CD4-positive, alpha-beta T cell treated with Interleukin-10 for 1 hour (primary cell): ENCODE results near the gene FN1.

Experiments
- DNase-seq: peaks from one replicate; pipeline ENCODE4 v3.0.0-alpha.2; 2020

Gene FN1

DNA sequence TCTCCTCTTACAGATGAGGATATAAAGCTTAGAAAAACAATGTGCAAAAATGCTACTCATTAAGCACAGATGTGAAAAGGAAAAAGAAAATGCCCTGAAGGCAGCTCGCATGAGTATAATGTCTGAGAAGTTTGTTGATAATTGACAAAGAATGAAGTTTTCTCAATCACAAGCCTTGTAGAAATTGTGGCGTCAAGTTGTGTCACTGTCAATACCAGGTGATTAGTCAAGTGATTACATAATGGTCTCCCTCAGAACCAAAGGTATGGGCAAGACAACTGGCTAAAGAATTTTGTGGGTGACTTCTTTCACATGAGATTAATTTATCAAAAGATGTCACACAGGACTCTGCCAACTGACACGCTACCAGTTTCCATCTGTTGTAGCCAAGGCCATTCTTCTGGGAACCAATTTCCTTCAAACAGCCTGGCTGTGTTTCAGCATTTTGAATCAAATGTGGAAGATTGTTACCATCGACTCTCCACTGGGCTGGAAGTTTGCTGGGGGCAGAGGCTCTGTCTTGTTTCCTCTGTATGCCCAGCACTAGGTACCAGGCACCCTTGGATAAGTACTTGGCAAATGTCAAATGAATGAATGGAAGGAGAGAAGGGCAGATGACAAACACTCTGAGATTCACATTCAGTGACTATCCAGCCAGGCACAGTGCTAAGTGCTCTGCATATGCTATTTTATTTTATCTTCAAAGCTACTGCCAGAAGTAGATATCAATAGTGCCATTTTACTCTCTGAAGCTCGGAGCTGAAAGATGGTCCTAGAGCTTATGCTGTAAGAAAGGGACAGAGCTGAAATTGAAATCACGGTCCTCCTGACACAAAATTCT lies 5.9 kb upstream of the FN1 start:
- no peak for DNase-seq

GRCh38 chr2:215439980-215440512 lies 4.2 kb upstream of the FN1 start:
- no peak for DNase-seq

DNA sequence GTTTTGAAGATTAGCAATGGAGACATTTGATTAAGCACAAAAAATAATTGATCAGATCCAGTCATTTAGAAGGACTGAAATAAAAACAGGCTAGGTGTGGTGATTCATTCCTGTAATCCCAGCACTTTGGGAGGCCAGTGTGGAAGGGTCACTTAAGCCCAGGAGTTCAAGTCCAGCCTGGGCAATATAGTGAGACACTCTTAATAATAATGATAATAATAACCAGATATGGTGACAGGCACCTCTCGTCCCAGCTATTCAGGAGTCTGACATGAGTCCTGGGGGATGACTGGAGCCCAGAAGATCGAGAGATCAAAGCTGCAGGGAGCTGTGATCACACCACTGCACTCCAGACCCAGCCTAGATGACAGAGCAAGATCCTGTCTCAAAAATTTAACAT lies 3.5 kb upstream of the FN1 start:
- no peak for DNase-seq

DNA sequence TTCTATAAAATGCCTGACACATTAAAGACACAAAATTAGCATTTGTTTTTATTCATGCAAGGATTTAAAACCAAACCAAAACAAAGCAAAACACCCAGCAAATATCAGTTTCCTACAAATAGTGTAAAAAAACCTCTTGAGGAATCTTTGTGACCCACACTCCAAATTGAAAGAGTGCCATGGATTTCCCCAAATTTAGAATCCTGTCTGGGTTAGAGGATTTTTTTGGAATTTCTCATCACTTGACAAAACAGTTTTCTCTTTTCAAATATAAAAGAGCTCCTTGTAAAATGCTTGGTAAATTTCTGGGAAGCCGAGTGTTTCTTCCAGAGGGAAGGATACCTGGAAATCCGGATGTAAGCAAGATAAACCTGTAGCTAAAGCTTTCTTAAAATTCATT lies 1.7 kb upstream of the FN1 start:
- no peak for DNase-seq

GRCh38 chr2:215436705-215437565 lies 1.1 kb upstream of the FN1 start:
- no peak for DNase-seq

GRCh38 chr2:215435280-215435869 lies 493 bp downstream of the FN1 start:
- no peak for DNase-seq

DNA sequence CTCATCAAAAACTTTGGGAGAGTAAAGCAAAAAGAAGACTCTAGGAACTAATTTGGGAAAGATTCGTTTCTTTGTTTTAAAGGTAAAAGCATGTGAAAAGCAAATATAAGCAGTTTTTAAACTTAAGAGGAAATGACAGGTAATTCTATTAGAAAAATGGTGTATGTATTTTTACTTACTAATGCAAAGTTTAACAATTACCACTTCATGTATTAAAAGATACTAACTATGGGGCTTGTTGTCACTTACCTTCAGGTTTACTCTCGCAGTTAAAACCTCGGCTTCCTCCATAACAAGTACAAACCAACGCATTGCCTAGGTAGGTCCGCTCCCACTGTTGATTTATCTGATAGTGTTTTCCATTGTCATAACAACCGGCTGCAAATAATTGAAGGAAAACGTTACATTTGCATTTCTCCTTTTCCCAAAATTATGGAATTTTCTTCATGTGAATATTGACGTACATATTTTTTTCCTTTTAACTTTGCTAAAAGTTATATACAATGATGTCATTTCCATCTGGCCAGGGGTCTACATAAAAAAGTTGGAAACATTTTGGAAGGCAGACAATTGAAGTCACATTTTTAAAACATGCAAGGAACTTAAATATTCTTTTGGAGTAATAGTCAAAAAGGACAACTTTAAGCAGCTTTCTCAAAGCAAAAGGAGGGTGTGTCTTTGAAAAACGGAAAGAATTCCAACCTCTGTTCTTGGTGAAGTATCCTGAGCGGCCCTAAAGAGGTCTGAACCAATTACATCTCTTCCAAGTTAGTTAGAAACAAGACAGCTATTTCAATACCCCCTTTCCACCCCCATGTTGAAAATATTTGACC lies 1.2 kb downstream of the FN1 start:
- DNase-seq, result no peak

DNA sequence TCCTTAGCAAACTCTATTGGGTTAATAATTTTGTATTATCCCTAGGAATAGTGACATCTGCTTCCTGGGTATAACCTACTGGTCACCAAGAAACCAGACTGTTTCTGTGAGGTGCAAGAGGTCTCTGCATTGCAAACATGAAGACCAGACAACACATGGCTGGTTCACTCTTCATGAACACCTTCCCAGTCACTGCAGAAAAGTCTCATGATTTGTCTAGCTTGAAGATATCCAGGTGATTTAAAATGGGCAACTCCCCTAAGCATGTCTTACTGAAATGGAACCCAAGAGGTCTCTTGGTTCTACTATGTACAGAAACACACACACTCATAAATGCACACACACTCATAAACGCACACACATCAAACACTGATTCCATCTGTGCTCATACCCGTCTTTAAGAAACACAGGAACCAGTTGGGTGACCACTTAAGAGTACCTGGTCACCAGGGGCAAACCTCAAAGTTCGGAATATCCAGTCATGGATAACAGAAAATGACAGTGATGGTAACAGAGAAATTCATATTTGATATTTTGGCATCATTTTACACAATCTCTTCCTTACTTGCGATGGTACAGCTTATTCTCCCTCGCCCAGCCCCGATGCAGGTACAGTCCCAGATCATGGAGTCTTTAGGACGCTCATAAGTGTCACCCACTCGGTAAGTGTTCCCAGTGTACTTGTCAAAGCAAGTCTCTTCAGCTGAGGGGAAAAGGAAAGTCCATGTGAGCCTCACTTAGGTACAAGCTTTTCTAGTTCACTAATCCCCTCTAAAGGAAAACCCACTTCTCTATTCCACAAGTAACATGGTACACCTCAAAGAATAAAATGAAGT lies 2.9 kb downstream of the FN1 start:
- no peak for DNase-seq

GRCh38 chr2:215431778-215432758 lies 3.8 kb downstream of the FN1 start:
- no peak for DNase-seq

DNA sequence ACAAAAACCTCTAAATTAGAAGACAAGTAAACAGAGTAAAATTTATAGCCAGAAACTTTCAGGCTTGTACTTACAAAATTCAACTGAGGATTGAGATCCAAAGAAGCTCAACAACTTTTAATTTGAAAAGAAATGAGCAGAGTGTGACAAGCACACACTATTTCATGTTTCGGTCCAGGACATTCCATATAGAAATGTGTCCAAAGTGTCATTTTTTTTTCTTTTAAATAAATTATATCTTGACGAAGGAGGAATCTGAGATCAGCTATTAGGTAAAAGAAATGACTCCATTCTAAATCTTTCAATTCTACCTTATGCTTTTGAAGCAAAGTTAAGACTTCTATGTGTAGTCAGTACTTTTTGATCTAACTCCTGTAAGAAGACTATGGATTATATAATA lies 4.6 kb downstream of the FN1 start:
- DNase-seq, result no peak

- DNase-seq, result no peak
Measured at GRCh38 chr2:215430528-215431187, 5.2 kb downstream of the FN1 start.

- no peak for DNase-seq
Measured at GRCh38 chr2:215429424-215429823, 6.4 kb downstream of the FN1 start.

DNA sequence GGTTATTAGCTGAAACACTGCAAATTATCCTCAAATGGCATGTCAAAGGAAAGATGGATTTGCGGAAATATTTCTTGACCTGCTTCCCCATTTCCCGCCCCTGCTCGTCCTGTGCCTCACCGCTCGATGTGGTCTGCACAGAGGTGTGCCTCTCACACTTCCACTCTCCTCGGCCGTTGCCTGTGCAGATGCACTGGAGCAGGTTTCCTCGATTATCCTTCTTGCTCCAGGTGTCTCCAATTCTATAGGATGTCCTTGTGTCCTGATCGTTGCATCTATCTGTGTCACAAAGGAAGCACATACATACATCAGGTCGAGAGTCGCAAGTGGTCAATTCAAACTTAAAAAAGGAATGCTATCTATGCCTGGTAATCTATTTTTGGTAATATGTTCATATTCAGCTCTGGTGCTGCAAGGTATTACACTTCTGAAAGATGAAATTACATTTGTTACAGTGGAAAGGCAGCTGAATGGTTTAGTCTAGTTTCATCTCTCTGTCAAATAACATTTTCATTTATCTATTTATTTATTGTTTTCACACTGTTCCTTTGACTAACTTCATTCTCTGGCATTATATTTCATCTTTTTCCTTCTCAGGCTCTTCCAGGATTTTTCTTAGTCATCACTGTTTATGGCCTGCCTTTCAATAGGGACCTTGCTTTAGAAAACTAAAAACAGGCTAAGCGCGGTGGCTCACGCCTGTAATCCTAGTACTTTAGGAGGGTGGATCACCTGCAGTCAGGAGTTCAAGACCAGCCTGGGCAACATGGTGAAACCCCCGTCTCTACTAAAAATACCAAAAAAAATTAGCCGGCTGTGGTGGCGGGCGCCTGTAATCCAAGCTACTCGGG lies 7.6 kb downstream of the FN1 start:
- no peak for DNase-seq

DNA sequence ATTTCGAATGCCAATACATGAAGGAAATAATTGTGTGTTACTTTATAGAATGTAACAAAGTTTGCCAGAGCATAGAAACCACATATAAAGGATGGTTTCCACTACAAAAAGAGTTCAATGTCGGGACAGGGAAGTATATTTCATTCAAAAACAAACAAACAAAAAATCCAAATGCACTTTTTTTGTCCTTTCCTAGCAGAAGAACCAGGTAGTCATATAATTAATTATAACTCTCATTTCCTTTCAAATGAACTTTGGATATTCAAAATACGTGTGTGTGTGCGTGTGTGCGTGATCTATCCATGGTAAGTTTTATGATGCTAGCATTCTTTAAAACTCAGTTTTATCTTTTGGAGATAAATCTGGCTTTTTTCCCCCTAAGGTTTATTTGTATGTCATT lies 8.3 kb downstream of the FN1 start:
- no peak for DNase-seq

- no peak for DNase-seq
Measured at GRCh38 chr2:215425021-215425782, 10.7 kb downstream of the FN1 start.

DNA sequence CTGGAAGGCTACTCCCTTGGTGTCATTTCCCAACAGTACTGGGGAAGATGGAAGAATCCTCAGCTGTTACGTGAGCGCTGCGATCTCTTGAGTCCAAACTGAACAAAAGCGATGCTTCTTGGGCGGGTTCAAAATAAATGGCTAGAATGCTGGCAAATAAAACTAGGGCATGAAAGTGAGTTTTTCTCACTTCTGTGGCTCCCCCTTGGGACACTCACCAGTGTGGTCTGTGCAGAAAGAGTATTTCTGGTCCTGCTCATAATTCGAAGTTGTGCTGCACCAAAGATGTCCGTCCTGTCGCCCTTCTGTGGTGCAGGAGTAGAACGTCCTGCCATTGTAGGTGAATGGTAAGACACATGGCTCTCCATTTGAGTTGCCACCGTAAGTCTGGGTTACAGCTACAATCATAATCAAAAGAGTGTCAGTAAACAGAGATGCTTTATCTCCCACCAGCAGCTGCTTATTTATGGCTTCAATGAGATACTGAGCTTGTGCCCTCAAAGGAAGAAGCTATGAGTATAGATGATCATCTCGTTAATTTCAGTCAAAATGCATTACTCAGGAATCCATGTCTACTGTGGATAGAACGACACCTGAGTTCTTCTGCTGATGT lies 11.8 kb downstream of the FN1 start:
- no peak for DNase-seq

DNA sequence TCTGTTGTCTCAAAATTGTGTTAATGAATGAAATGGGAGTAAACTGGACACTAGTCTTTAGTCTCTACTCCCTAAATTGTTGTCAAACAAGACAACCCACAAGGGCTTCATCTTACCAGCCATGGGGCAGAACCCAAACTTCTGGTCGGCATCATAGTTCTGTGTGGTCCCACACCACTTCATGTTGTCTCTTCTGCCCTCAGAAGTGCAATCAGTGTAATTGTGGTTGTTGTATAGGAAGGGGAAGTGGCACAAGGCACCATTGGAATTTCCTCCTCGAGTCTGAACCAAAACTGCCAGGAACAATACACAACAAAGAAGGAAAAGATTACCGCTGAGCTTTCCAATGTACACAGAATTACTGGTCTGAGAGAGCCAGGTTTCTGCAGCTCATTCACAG lies 12.6 kb downstream of the FN1 start:
- no peak for DNase-seq

GRCh38 chr2:215422676-215423075 lies 13.2 kb downstream of the FN1 start:
- DNase-seq, result no peak
